CD4-positive, alpha-beta memory T cell (primary cell): ENCODE results near the gene MAGI1. TPM values are rescaled to one million over a fixed set of nuclear protein-coding genes. Genes with fewer than 3 reads are reported as not detected.
"Not testable (repeated sequence)": the region's sequence is repeated elsewhere in the genome, so short reads cannot be mapped to it uniquely, and the experiment has no call there.

ENCODE experiments used
- CTCF ChIA-PET: fragments of 350-600 bp; sonication (Branson Sonifier 250); formaldehyde crosslinking; loops from one replicate; lab custom pipeline; 2021; ENCODE audit warnings: inconsistent platforms; ENCODE audit not compliant: partially characterized antibody; lab: Charles Lee
- POLR2A ChIA-PET: fragments of 350-600 bp; sonication (Branson Sonifier 250); formaldehyde crosslinking; loops from one replicate; lab custom pipeline; 2021; ENCODE audit not compliant: partially characterized antibody; lab: Charles Lee
- DNase-seq, 5 donors: peaks; one replicate each; pipeline versions ENCODE4 v3.0.0 to v3.0.0-alpha.2; 2020 to 2022; ENCODE audit warnings: mixed read lengths in 1 of 5
- H3K27ac ChIP-seq: one replicate; pipeline ENCODE4 v1.7.0; 2013; ENCODE audit warnings: low read depth, low read length
- H3K27me3 ChIP-seq: 2 replicates; pipeline ENCODE4 v1.7.0; 2013; ENCODE audit warnings: mild to moderate bottlenecking, low read length, moderate library complexity; ENCODE audit not compliant: insufficient read depth
- H3K36me3 ChIP-seq: 2 replicates; pipeline ENCODE4 v1.7.0; 2013; ENCODE audit warnings: mild to moderate bottlenecking, low read length, moderate library complexity; ENCODE audit not compliant: insufficient read depth
- H3K4me1 ChIP-seq: 2 replicates; pipeline ENCODE4 v1.7.0; 2013; ENCODE audit warnings: mild to moderate bottlenecking, low read length, moderate library complexity; ENCODE audit not compliant: insufficient read depth
- H3K4me3 ChIP-seq, 2 donors: one replicate each; pipeline ENCODE4 v1.7.0; 2013; ENCODE audit warnings: low read length in 2 of 2, mild to moderate bottlenecking in 1 of 2
- H3K9me3 ChIP-seq, 2 donors: one replicate each; pipeline ENCODE4 v1.7.0; 2013; ENCODE audit warnings: low read length in 2 of 2, control low read depth in 1 of 2; ENCODE audit not compliant: control insufficient read depth in 1 of 2
- H3K27ac Mint-ChIP-seq, 7 donors: one replicate each; pipeline ENCODE4 v1.8.0; 2020 to 2021; ENCODE audit warnings: mixed read lengths in 7 of 7, mild to moderate bottlenecking in 6 of 7, inconsistent platforms in 3 of 7, moderate library complexity in 3 of 7
- H3K27me3 Mint-ChIP-seq, 2 donors: one replicate each; pipeline ENCODE4 v1.8.0; 2020 to 2021; ENCODE audit warnings: mixed read lengths in 2 of 2
- H3K36me3 Mint-ChIP-seq, 2 donors: one replicate each; pipeline ENCODE4 v1.8.0; 2020 to 2021; ENCODE audit warnings: mixed read lengths in 2 of 2, inconsistent platforms in 1 of 2, mild to moderate bottlenecking in 1 of 2
- H3K4me1 Mint-ChIP-seq, 4 donors: one replicate each; pipeline ENCODE4 v1.8.0; 2020 to 2021; ENCODE audit warnings: mixed read lengths in 4 of 4, mild to moderate bottlenecking in 1 of 4
- H3K4me3 Mint-ChIP-seq, 8 donors: one replicate each; pipeline ENCODE4 v1.8.0; 2020 to 2021; ENCODE audit warnings: mixed read lengths in 8 of 8, mild to moderate bottlenecking in 7 of 8, moderate library complexity in 6 of 8, inconsistent platforms in 3 of 8
- H3K9me3 Mint-ChIP-seq, 8 donors: one replicate each; pipeline ENCODE4 v1.8.0; 2020 to 2021; ENCODE audit warnings: mixed read lengths in 8 of 8, mild to moderate bottlenecking in 5 of 8, inconsistent platforms in 3 of 8, moderate library complexity in 1 of 8
- intact Hi-C: fragments of 100-400 bp; cut with micrococcal nuclease; formaldehyde crosslinking; loops from one replicate; pipeline ENCODE4 v1.15.1; 2023
- polyA plus RNA-seq, 2 donors: library from polyadenylated mRNA; unstranded; fragments of 300-500 nt; fragmentation: Illumina TruSeq; gene quantifications; one replicate each; pipeline ENCODE4 v1.2.3, GENCODE V29; 2021
- total RNA-seq, 2 experiments: library from RNA; stranded (reverse); gene quantifications; one replicate each; pipeline ENCODE4 v1.2.3, GENCODE V29; 2021

Gene MAGI1
- total and polyA plus RNA-seq, 4 experiments from 2014 or later: 0.20 TPM; not detected in 3

GRCh38 chr3:65893631-65894030 is 145.1 kb downstream of the MAGI1 start:
- ChIA-PET CTCF (no interaction called here), POLR2A (no interaction called here)
- intact Hi-C loops: no loop called here
- H3K27ac Mint-ChIP-seq: no peak overlapping the region
- H3K4me1 ChIP-seq: no peaks in the 10 kb centered on the region
- no peaks in the 10 kb centered on the region for H3K36me3 ChIP-seq
- no peaks in the 10 kb centered on the region for H3K9me3 ChIP-seq
- no peak overlapping the region for H3K4me3 ChIP-seq
- DNase-seq: no peak
- no peaks in the 10 kb centered on the region for H3K27me3 Mint-ChIP-seq
- no peaks in the 10 kb centered on the region for H3K36me3 Mint-ChIP-seq
- H3K4me1 Mint-ChIP-seq: no peaks in the 10 kb centered on the region
- no peaks in the 10 kb centered on the region for H3K27me3 ChIP-seq
- peaks cover 0 to 4% (median 0%) of the 10 kb centered on the region in 8 donors for H3K9me3 Mint-ChIP-seq
- H3K4me3 Mint-ChIP-seq: no peak overlapping the region
- H3K27ac ChIP-seq: no peak overlapping the region

GRCh38 chr3:65891477-65891876 is 147.2 kb downstream of the MAGI1 start:
- H3K36me3 Mint-ChIP-seq: not testable (repeated sequence)

GRCh38 chr3:65890328-65890727 is 148.4 kb downstream of the MAGI1 start:
- no peak overlapping the region for H3K27ac ChIP-seq
- H3K27me3 ChIP-seq: no peaks in the 10 kb centered on the region
- H3K27ac Mint-ChIP-seq: no peak overlapping the region
- H3K36me3 Mint-ChIP-seq: no peaks in the 10 kb centered on the region
- CTCF ChIA-PET: no interaction called here
- H3K27me3 Mint-ChIP-seq: no peaks in the 10 kb centered on the region
- no peak overlapping the region for H3K4me3 ChIP-seq
- intact Hi-C loops: no loop called here
- POLR2A ChIA-PET: no interaction called here
- H3K4me1 ChIP-seq: no peaks in the 10 kb centered on the region
- DNase-seq: no peak
- H3K9me3 ChIP-seq: no peaks in the 10 kb centered on the region
- H3K4me3 Mint-ChIP-seq: no peak overlapping the region
- H3K9me3 Mint-ChIP-seq: peaks cover 0 to 6% (median 3%) of the 10 kb centered on the region in 8 donors
- H3K4me1 Mint-ChIP-seq: no peaks in the 10 kb centered on the region
- H3K36me3 ChIP-seq: no peaks in the 10 kb centered on the region

More at GRCh38 chr3:65891477-65891876, 147.2 kb downstream of the MAGI1 start:
- H3K36me3 ChIP-seq, H3K27ac ChIP-seq, H3K27me3 Mint-ChIP-seq, H3K4me3 Mint-ChIP-seq, H3K27ac Mint-ChIP-seq, H3K9me3 Mint-ChIP-seq, CTCF ChIA-PET, H3K4me3 ChIP-seq, H3K4me1 Mint-ChIP-seq, DNase-seq, POLR2A ChIA-PET, H3K27me3 ChIP-seq, H3K4me1 ChIP-seq, intact Hi-C loops, H3K9me3 ChIP-seq: not testable (repeated sequence)

- no peaks in the 10 kb centered on the region for H3K27me3 Mint-ChIP-seq
- no peaks in the 10 kb centered on the region for H3K9me3 ChIP-seq
- no peak overlapping the region for H3K4me3 Mint-ChIP-seq
- ChIA-PET POLR2A (no interaction called here), CTCF (no interaction called here)
- no peaks in the 10 kb centered on the region for H3K4me1 ChIP-seq
- no peaks in the 10 kb centered on the region for H3K36me3 ChIP-seq
- DNase-seq: no peak
- no peaks in the 10 kb centered on the region for H3K4me1 Mint-ChIP-seq
- intact Hi-C loops: no loop called here
- no peaks in the 10 kb centered on the region for H3K36me3 Mint-ChIP-seq
- no peaks in the 10 kb centered on the region for H3K27me3 ChIP-seq
- no peak overlapping the region for H3K4me3 ChIP-seq
- H3K9me3 Mint-ChIP-seq: peaks cover 0 to 6% (median 1%) of the 10 kb centered on the region in 8 donors
- H3K27ac Mint-ChIP-seq: no peak overlapping the region
- no peak overlapping the region for H3K27ac ChIP-seq
Measured at GRCh38 chr3:65889707-65890099, 149.0 kb downstream of the MAGI1 start.

GRCh38 chr3:65888980-65889706 is 149.6 kb downstream of the MAGI1 start:
- Histone ChIP-seq H3K27ac (no peak overlapping the region), H3K9me3 (no peaks in the 10 kb centered on the region), H3K36me3 (no peaks in the 10 kb centered on the region), H3K27me3 (no peaks in the 10 kb centered on the region), H3K4me1 (no peaks in the 10 kb centered on the region), H3K4me3 (no peak overlapping the region)
- no peak overlapping the region for H3K4me3 Mint-ChIP-seq
- H3K4me1 Mint-ChIP-seq: no peaks in the 10 kb centered on the region
- H3K27ac Mint-ChIP-seq: no peak overlapping the region
- CTCF ChIA-PET: no interaction called here
- intact Hi-C loops: no loop called here
- H3K27me3 Mint-ChIP-seq: no peaks in the 10 kb centered on the region
- no peak for DNase-seq
- peaks cover 0 to 6% (median 1%) of the 10 kb centered on the region in 8 donors for H3K9me3 Mint-ChIP-seq
- POLR2A ChIA-PET: no interaction called here
- H3K36me3 Mint-ChIP-seq: no peaks in the 10 kb centered on the region

GRCh38 chr3:65888196-65888595 is 150.5 kb downstream of the MAGI1 start:
- Histone ChIP-seq H3K27me3 (no peaks in the 10 kb centered on the region), H3K36me3 (no peaks in the 10 kb centered on the region), H3K4me3 (no peak overlapping the region), H3K9me3 (no peaks in the 10 kb centered on the region), H3K4me1 (no peaks in the 10 kb centered on the region), H3K27ac (no peak overlapping the region)
- Mint-ChIP-seq H3K9me3 (peaks cover 0 to 6% (median 1%) of the 10 kb centered on the region in 8 donors), H3K36me3 (no peaks in the 10 kb centered on the region), H3K27ac (no peak overlapping the region), H3K4me3 (no peak overlapping the region), H3K4me1 (no peaks in the 10 kb centered on the region), H3K27me3 (peaks cover 0 to 1% of the 10 kb centered on the region in 2 donors)
- POLR2A ChIA-PET: no interaction called here
- no peak for DNase-seq
- CTCF ChIA-PET: no interaction called here
- intact Hi-C loops: no loop called here

GRCh38 chr3:65886391-65886790 is 152.3 kb downstream of the MAGI1 start:
- no peak overlapping the region for H3K4me3 Mint-ChIP-seq
- Histone ChIP-seq H3K4me1 (no peaks in the 10 kb centered on the region), H3K27ac (no peak overlapping the region), H3K36me3 (no peaks in the 10 kb centered on the region), H3K9me3 (no peaks in the 10 kb centered on the region), H3K4me3 (no peak overlapping the region), H3K27me3 (no peaks in the 10 kb centered on the region)
- no peaks in the 10 kb centered on the region for H3K4me1 Mint-ChIP-seq
- peaks cover 0 to 1% of the 10 kb centered on the region in 2 donors for H3K27me3 Mint-ChIP-seq
- no peak overlapping the region for H3K27ac Mint-ChIP-seq
- ChIA-PET CTCF (no interaction called here), POLR2A (no interaction called here)
- H3K9me3 Mint-ChIP-seq: peaks cover 0 to 8% (median 1%) of the 10 kb centered on the region in 8 donors
- intact Hi-C loops: no loop called here
- no peak for DNase-seq
- H3K36me3 Mint-ChIP-seq: no peaks in the 10 kb centered on the region
